ENCODE data around the gene TMEM185A.

DNA sequence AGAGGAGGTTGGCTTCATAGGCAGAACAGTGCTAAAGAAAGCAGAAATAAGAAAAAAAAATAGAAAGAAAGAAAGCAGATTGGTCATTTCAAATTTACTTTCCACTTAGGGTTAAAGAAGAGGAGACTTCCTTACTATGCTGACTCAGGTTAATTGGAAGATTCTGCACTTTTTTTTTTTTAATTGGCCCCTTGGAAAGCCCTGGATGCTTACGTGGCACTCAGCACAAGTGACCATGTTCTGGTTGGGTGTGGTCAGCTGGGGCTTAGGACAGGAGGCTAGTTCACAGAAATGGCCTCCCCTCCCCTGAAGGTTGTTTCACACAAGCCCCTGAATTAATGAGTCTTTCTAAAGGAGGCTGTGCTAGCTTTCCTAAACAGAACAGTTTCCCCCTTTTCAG lies 58.8 kb downstream of the TMEM185A start:
- TF ChIP-seq CTCF (IDR thresholded peaks at IDR 0.05; ENCODE audit: low read depth, low read length) (no peak), POLR2A (IDR thresholded peaks at IDR 0.05; ENCODE audit: extremely low read depth, insufficient read length) (no peak), MYC (IDR thresholded peaks at IDR 0.05; ENCODE audit: low read depth, low read length) (no peak)

Measured in NB4 (cell line).